OCI-LY1 (cell line): ENCODE measurements around the gene PCYT1B.

ENCODE experiments used
- H2AFZ ChIP-seq: fragments of 200-600 bp; sonication (generic), shearing (Covaris generic); 2 replicates; pipeline ENCODE4 v1.6.0; 2014; ENCODE audit warnings: antibody characterized with exemption, mild to moderate bottlenecking, low read length
- H3F3A ChIP-seq: fragments of 200-600 bp; sonication (generic), shearing (Covaris generic); 2 replicates; pipeline ENCODE4 v1.6.0; 2014; ENCODE audit warnings: mild to moderate bottlenecking, antibody characterized with exemption, low read length, moderate library complexity; ENCODE audit not compliant: insufficient read depth
- H3K27ac ChIP-seq: fragments of 200-600 bp; sonication (generic); 2 replicates; pipeline ENCODE4 v1.5.1; 2014; ENCODE audit warnings: low read length, mixed run types, mild to moderate bottlenecking, low read depth; ENCODE audit not compliant: poor library complexity, severe bottlenecking
- H3K27me3 ChIP-seq: fragments of 200-600 bp; sonication (generic); 2 replicates; pipeline ENCODE4 v1.6.0; 2014; ENCODE audit warnings: antibody characterized with exemption, mild to moderate bottlenecking, low read length, moderate library complexity; ENCODE audit not compliant: insufficient read depth
- H3K36me3 ChIP-seq: fragments of 200-600 bp; sonication (generic); 2 replicates; pipeline ENCODE4 v1.6.1; 2014; ENCODE audit warnings: mild to moderate bottlenecking, antibody characterized with exemption, low read length, moderate library complexity, mixed read lengths; ENCODE audit not compliant: insufficient read depth
- H3K4me1 ChIP-seq: fragments of 200-600 bp; sonication (generic); 2 replicates; pipeline ENCODE4 v1.5.1; 2014; ENCODE audit warnings: mild to moderate bottlenecking, low read length, moderate library complexity; ENCODE audit not compliant: insufficient read depth, severe bottlenecking
- H3K4me2 ChIP-seq: fragments of 200-600 bp; sonication (generic), shearing (Covaris generic); 2 replicates; pipeline ENCODE4 v1.6.1; 2014; ENCODE audit warnings: low read length
- H3K4me3 ChIP-seq: fragments of 200-600 bp; sonication (generic); 2 replicates; pipeline ENCODE4 v1.5.1; 2014; ENCODE audit warnings: low read length, low read depth, mild to moderate bottlenecking, mixed read lengths; ENCODE audit not compliant: poor library complexity, severe bottlenecking
- H3K79me2 ChIP-seq: fragments of 200-600 bp; shearing (Covaris generic); 2 replicates; pipeline ENCODE4 v1.6.1; 2016; ENCODE audit warnings: mixed run types, low read length, mixed read lengths; ENCODE audit not compliant: insufficient read depth
- H3K9ac ChIP-seq: fragments of 200-600 bp; sonication (generic), shearing (Covaris generic); 2 replicates; pipeline ENCODE4 v1.6.1; 2014; ENCODE audit warnings: mild to moderate bottlenecking, low read length, mixed read lengths
- H3K9me2 ChIP-seq: fragments of 200-600 bp; sonication (generic), shearing (Covaris generic); 2 replicates; pipeline ENCODE4 v1.6.1; 2014; ENCODE audit warnings: low read depth, mild to moderate bottlenecking, low read length, mixed read lengths
- H3K9me3 ChIP-seq: fragments of 200-600 bp; shearing (Covaris generic); 2 replicates; pipeline ENCODE4 v1.6.1; 2014; ENCODE audit warnings: low read length, mixed read lengths
- H4K20me1 ChIP-seq: fragments of 200-600 bp; sonication (generic), shearing (Covaris generic); 2 replicates; pipeline ENCODE4 v1.6.0; 2016; ENCODE audit warnings: mild to moderate bottlenecking, low read length; ENCODE audit not compliant: insufficient read depth
- CTCF ChIP-seq: fragments of 200-600 bp; sonication (generic), shearing (Covaris generic); IDR thresholded peaks from 2 replicates; pipeline ENCODE4 v1.5.1; 2017; ENCODE audit warnings: mild to moderate bottlenecking, antibody characterized with exemption, low read length, moderate library complexity, mixed read lengths
- EZH2 ChIP-seq: fragments of 200-600 bp; sonication (generic), shearing (Covaris generic); IDR thresholded peaks from 2 replicates; pipeline ENCODE4 v1.8.0; 2017; ENCODE audit warnings: borderline replicate concordance, mixed run types, mild to moderate bottlenecking, antibody characterized with exemption, low read length, moderate library complexity, mixed read lengths

Gene PCYT1B

DNA sequence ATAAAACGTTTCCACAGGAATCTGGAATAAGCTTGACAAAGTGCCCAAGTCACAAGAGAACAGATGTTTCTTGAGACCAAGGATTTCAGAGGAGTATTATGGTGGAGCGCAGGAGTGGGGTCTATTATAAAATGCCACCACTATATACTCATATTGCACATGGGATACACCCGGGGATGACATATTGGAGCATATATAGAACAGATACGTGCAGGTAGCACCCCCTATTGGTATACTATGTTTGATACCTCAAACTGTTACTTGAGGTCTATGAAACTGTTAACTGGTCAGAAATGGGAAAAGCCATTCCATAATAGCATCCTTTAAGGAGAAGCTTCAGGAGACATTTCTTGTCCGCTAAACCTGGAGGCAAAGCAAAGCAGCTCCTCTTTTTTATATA, 86.0 kb downstream of the PCYT1B start:
- H3K9me3 ChIP-seq, result no peaks in the 10 kb centered on the region
- H3K36me3 ChIP-seq, result no peaks in the 10 kb centered on the region
- no peaks in the 10 kb centered on the region for H3K9me2 ChIP-seq
- TF ChIP-seq CTCF (peak; percentile 42), EZH2 (no peak)
- no peak overlapping the region for H3K9ac ChIP-seq
- no peaks in the 10 kb centered on the region for H3K4me1 ChIP-seq
- H3K27me3 ChIP-seq, result no peaks in the 10 kb centered on the region
- H3K4me3 ChIP-seq, result no peak overlapping the region
- H3K79me2 ChIP-seq, result no peaks in the 10 kb centered on the region
- H3K4me2 ChIP-seq, result no peak overlapping the region
- H2AFZ ChIP-seq, result no peak overlapping the region
- no peaks in the 10 kb centered on the region for H4K20me1 ChIP-seq
- no peaks in the 10 kb centered on the region for H3F3A ChIP-seq
- no peak overlapping the region for H3K27ac ChIP-seq

DNA sequence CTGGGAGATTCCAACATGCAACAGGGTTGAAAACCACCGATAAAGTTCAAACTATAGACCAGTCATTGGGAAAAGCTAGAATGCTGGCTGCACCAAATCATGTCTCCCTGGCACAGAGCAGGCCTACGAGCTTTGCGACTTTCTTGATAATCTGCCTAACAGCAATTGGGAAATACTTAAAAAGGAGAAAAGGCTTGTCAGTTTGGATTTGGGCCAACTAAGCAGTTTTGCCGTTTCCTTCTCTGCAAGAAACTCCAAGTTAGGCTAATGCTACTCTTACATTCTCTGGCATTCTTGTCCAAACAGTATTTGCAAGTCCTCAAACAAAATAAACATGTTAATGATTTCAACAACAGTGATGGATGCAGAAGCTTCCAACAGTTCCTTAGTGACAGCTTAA, 94.1 kb downstream of the PCYT1B start:
- no peak overlapping the region for H3K27ac ChIP-seq
- H3K36me3 ChIP-seq, result no peaks in the 10 kb centered on the region
- no peak overlapping the region for H3K9ac ChIP-seq
- H3K27me3 ChIP-seq, result no peaks in the 10 kb centered on the region
- H3K4me2 ChIP-seq, result no peak overlapping the region
- H3K79me2 ChIP-seq, result no peaks in the 10 kb centered on the region
- no peaks in the 10 kb centered on the region for H3F3A ChIP-seq
- no peak overlapping the region for H3K4me3 ChIP-seq
- H3K4me1 ChIP-seq, result no peaks in the 10 kb centered on the region
- no peak for TF ChIP-seq CTCF
- no peak for TF ChIP-seq EZH2
- no peak overlapping the region for H2AFZ ChIP-seq
- no peaks in the 10 kb centered on the region for H3K9me2 ChIP-seq
- no peaks in the 10 kb centered on the region for H4K20me1 ChIP-seq
- no peaks in the 10 kb centered on the region for H3K9me3 ChIP-seq

DNA sequence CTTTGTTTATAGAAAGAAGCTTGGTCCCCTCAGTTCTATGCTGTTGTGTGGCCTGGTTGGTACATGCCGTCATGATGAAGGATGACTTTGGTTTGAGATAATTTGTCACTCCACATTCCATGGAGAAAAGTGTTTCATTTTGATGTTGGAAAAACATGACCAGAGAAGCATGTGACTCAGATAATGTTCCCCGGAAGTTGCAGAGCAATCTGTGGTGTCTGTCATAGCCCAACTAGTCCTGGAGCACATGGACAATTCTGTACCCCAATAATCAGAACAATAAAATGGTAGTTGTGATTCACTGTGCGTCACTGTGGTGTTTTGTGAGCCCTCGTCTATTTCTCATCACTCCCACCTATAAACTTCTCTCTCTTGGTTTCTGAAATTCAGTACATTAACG, 97.0 kb downstream of the PCYT1B start:
- no peak for TF ChIP-seq EZH2
- TF ChIP-seq CTCF, result no peak

More for the DNA sequence above, 97.0 kb downstream of the PCYT1B start:
- Histone ChIP-seq H3K9me3 (no peaks in the 10 kb centered on the region), H3K9ac (no peak overlapping the region), H2AFZ (no peak overlapping the region), H3K4me1 (no peaks in the 10 kb centered on the region), H3K9me2 (no peaks in the 10 kb centered on the region), H3K4me3 (no peak overlapping the region), H3K79me2 (no peaks in the 10 kb centered on the region), H3K27me3 (no peaks in the 10 kb centered on the region), H3K36me3 (no peaks in the 10 kb centered on the region), H3K4me2 (no peak overlapping the region), H3K27ac (no peak overlapping the region), H3F3A (no peaks in the 10 kb centered on the region), H4K20me1 (no peaks in the 10 kb centered on the region)
